ENCODE data around the gene RPTOR. TPM values are rescaled to one million over a fixed set of nuclear protein-coding genes. Genes with fewer than 3 reads are reported as not detected.

The RPTOR gene
- total RNA-seq, 1 experiment from 2014 or later: 25.1 TPM

DNA sequence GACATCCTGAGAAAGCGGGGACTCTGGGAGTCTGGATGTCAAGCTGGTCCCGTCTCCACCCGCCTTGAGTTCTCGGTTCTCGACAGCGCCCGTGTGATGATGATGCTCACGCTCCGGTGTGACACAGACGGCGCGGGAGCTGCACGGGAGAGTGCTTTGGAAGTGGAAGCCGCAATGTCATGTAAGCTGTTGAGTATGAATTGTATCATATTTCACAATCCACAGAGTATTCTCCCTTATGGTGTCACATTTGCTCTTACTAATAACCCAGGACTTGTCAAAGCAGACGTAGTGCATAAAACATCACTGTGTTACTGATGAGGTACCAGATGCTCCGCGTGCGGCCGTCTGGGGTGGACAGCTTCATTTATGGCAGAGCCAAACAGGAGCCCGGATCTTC, 229.5 kb downstream of the RPTOR start:
- no peak overlapping the region for H3K18ac ChIP-seq (ENCODE audit: insufficient read length, low read depth, low read length)
- H4K91ac ChIP-seq (ENCODE audit: insufficient read length, low read depth, low read length): no peak overlapping the region
- H3K23me2 ChIP-seq (ENCODE audit: insufficient read length, low read depth, low read length, poor library complexity, severe bottlenecking): no peaks in the 10 kb centered on the region
- H2BK120ac ChIP-seq (ENCODE audit: low read depth, low read length, poor library complexity, severe bottlenecking): no peak overlapping the region
- TF ChIP-seq, protein P1, sequence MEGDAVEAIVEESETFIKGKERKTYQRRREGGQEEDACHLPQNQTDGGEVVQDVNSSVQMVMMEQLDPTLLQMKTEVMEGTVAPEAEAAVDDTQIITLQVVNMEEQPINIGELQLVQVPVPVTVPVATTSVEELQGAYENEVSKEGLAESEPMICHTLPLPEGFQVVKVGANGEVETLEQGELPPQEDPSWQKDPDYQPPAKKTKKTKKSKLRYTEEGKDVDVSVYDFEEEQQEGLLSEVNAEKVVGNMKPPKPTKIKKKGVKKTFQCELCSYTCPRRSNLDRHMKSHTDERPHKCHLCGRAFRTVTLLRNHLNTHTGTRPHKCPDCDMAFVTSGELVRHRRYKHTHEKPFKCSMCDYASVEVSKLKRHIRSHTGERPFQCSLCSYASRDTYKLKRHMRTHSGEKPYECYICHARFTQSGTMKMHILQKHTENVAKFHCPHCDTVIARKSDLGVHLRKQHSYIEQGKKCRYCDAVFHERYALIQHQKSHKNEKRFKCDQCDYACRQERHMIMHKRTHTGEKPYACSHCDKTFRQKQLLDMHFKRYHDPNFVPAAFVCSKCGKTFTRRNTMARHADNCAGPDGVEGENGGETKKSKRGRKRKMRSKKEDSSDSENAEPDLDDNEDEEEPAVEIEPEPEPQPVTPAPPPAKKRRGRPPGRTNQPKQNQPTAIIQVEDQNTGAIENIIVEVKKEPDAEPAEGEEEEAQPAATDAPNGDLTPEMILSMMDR (conservative IDR thresholded peaks at IDR 0.05): no peak
- H2AK5ac ChIP-seq (ENCODE audit: insufficient read length, low read length): no peak overlapping the region
- no peaks in the 10 kb centered on the region for H3K27me3 ChIP-seq (ENCODE audit: insufficient read depth, low read length)
- no peak overlapping the region for H3K56ac ChIP-seq (ENCODE audit: insufficient read length, low read depth, low read length)
- no peaks in the 10 kb centered on the region for H3K79me2 ChIP-seq (ENCODE audit: insufficient read depth, low read length)
- H2BK15ac ChIP-seq (ENCODE audit: low read depth, low read length): no peak overlapping the region
- DNase-seq: peak; percentile 24
- no peak overlapping the region for H3K4me2 ChIP-seq (ENCODE audit: insufficient read depth, insufficient read length, low read length)
- H2BK5ac ChIP-seq (ENCODE audit: insufficient read length, low read length): no peak overlapping the region
- H2AFZ ChIP-seq (ENCODE audit: low read length): no peak overlapping the region
- H3K27ac ChIP-seq (ENCODE audit: insufficient read length, low read depth, low read length): no peak overlapping the region
- H4K20me1 ChIP-seq (ENCODE audit: control insufficient read depth, insufficient read depth, insufficient read length): no peaks in the 10 kb centered on the region
- H3K79me1 ChIP-seq (ENCODE audit: insufficient read depth, low read depth, low read length, poor library complexity, severe bottlenecking): no peaks in the 10 kb centered on the region
- H4K5ac ChIP-seq (ENCODE audit: insufficient read length, low read depth, low read length): no peak overlapping the region
- H2BK12ac ChIP-seq (ENCODE audit: insufficient read length, low read depth, low read length): no peak overlapping the region
- H3T11ph ChIP-seq (ENCODE audit: low read length): no peak overlapping the region
- H3K4ac ChIP-seq (ENCODE audit: low read depth, low read length): no peak overlapping the region
- no peak overlapping the region for H2BK20ac ChIP-seq (ENCODE audit: low read depth, low read length, poor library complexity, severe bottlenecking)
- Mint-ChIP-seq H3K27me3 (ENCODE audit: low read depth) (no peaks in the 10 kb centered on the region), H3K4me1 (peaks cover 21 to 43% of the 10 kb centered on the region in 2 experiments), H3K4me3 (no peak overlapping the region), H3K36me3 (ENCODE audit: insufficient read depth in 1 of 3, low read depth in 3 of 3) (peaks cover 5 to 7% (median 7%) of the 10 kb centered on the region in 3 experiments; a peak in 5 of 7 replicates), H3K9me3 (no peaks in the 10 kb centered on the region; a peak in 1 of 5 replicates), H3K27ac (peak overlapping the region in 1 of 3 experiments; percentile 78; a peak in 2 of 7 replicates)
- H3K9ac ChIP-seq (ENCODE audit: extremely low read depth, insufficient read length, low read length): no peak overlapping the region
- WGBS (ENCODE audit: extremely low coverage, insufficient read length, low lambda C conversion rate): no CpG with 5 or more reads among the region's 20 CpGs
- peaks cover 3% of the 10 kb centered on the region; the same call in 1 of the 2 replicates for H3K4me1 ChIP-seq (ENCODE audit: insufficient read depth, low read length)
- no peak overlapping the region for H4K8ac ChIP-seq (replicated peaks; ENCODE audit: insufficient read length, low read depth, low read length)
- no peak overlapping the region for H3K14ac ChIP-seq (ENCODE audit: insufficient read depth, low read length)
- H3K23ac ChIP-seq (ENCODE audit: insufficient read length, low read depth, low read length): no peak overlapping the region
- no peaks in the 10 kb centered on the region for H3K9me3 ChIP-seq (ENCODE audit: control insufficient read depth, low read depth, low read length)

Data from H9 (cell line).